ENCODE results near the gene ACTR1B.

DNA sequence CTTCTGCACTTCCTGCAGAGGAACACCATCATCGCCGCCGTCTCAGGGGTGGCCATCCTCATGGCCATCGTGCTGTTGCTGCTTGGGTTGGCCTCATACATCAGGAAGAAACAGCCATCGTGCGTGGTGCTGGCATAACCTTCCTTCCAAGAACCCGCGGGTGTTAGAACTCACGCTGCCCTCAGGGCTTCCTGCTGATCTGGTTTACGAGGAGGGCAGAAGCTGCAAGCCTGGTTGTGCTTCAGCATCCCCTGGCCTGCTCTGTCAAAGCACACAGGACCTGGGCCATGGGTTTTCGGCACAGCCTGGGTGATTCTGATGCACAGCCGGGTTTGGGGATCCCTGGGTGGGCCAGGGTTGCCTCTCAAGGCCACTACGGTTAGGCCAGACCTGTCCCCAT lies 37.3 kb upstream of the ACTR1B start:
- TF ChIP-seq, protein P1, sequence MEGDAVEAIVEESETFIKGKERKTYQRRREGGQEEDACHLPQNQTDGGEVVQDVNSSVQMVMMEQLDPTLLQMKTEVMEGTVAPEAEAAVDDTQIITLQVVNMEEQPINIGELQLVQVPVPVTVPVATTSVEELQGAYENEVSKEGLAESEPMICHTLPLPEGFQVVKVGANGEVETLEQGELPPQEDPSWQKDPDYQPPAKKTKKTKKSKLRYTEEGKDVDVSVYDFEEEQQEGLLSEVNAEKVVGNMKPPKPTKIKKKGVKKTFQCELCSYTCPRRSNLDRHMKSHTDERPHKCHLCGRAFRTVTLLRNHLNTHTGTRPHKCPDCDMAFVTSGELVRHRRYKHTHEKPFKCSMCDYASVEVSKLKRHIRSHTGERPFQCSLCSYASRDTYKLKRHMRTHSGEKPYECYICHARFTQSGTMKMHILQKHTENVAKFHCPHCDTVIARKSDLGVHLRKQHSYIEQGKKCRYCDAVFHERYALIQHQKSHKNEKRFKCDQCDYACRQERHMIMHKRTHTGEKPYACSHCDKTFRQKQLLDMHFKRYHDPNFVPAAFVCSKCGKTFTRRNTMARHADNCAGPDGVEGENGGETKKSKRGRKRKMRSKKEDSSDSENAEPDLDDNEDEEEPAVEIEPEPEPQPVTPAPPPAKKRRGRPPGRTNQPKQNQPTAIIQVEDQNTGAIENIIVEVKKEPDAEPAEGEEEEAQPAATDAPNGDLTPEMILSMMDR (IDR thresholded peaks at IDR 0.05; ENCODE audit: low read length) = no peak
- TF ChIP-seq EZH2 (IDR thresholded peaks at IDR 0.05; ENCODE audit: borderline replicate concordance, low read length) = no peak
